CD14-positive monocyte (primary cell): ENCODE results near the gene RAPGEF5. TPM values are rescaled to one million over a fixed set of nuclear protein-coding genes. Genes with fewer than 3 reads are reported as not detected.

ENCODE experiments used
- DNase-seq, 3 donors: peaks; one replicate each; pipeline ENCODE4 v3.0.0-alpha.2; 2011 to 2022
- H2AFZ ChIP-seq: 2 replicates; pipeline ENCODE4 v1.6.0; 2012; ENCODE audit warnings: mild to moderate bottlenecking, low read depth, low read length, inconsistent platforms; ENCODE audit not compliant: insufficient read depth, poor library complexity, severe bottlenecking
- H3K27ac ChIP-seq, 2 donors: 1 replicate in 1 of 2; 2 replicates in 1 of 2; pipeline ENCODE4 v1.5.1; 2012 to 2013; ENCODE audit warnings: low read length in 2 of 2, control low read depth in 1 of 2, inconsistent platforms in 1 of 2, low read depth in 1 of 2, mild to moderate bottlenecking in 1 of 2
- H3K27me3 ChIP-seq, 2 donors: one replicate each; pipeline versions ENCODE4 v1.6.0 to v1.6.1; 2011 to 2013; ENCODE audit warnings: low read length in 2 of 2; ENCODE audit not compliant: control insufficient read depth in 2 of 2, insufficient read depth in 2 of 2
- H3K36me3 ChIP-seq, 2 donors: replicated peaks in 1 of 2; 1 replicate in 1 of 2; 2 replicates in 1 of 2; pipeline versions ENCODE4 v1.5.1 to v1.6.1; 2012 to 2013; ENCODE audit warnings: low read length in 2 of 2, control low read depth in 1 of 2, inconsistent platforms in 1 of 2, mild to moderate bottlenecking in 1 of 2; ENCODE audit not compliant: insufficient read depth in 2 of 2, control insufficient read depth in 1 of 2
- H3K4me1 ChIP-seq, 2 donors: 1 replicate in 1 of 2; 2 replicates in 1 of 2; pipeline versions ENCODE4 v1.5.1 to v1.6.1; 2012 to 2013; ENCODE audit warnings: low read length in 2 of 2, control low read depth in 1 of 2, inconsistent platforms in 1 of 2, mild to moderate bottlenecking in 1 of 2, moderate library complexity in 1 of 2; ENCODE audit not compliant: insufficient read depth in 2 of 2, control insufficient read depth in 1 of 2
- H3K4me2 ChIP-seq: replicated peaks from 2 replicates; pipeline ENCODE3; 2012; ENCODE audit warnings: low read length, moderate library complexity, mild to moderate bottlenecking; ENCODE audit not compliant: poor library complexity, severe bottlenecking; ENCODE audit errors: extremely low read depth
- H3K4me3 ChIP-seq, 3 experiments: fragments of 200-600 bp in 1 of 3; sonication (generic) in 1 of 3; replicated peaks in 1 of 3; 1 replicate in 2 of 3; 2 replicates in 1 of 3; pipeline ENCODE4 v1.5.1; 2011 to 2013; ENCODE audit warnings: low read length in 3 of 3, mild to moderate bottlenecking in 3 of 3, control low read depth in 2 of 3, low read depth in 2 of 3, inconsistent platforms in 1 of 3, moderate library complexity in 1 of 3
- H3K79me2 ChIP-seq: 2 replicates; pipeline ENCODE4 v1.6.0; 2012; ENCODE audit warnings: mild to moderate bottlenecking, control low read depth, inconsistent platforms, low read length, moderate library complexity; ENCODE audit not compliant: insufficient read depth
- H3K9ac ChIP-seq: 2 replicates; pipeline ENCODE4 v1.6.0; 2017; ENCODE audit warnings: low read length, mild to moderate bottlenecking; ENCODE audit not compliant: insufficient read depth, poor library complexity, severe bottlenecking
- H3K9me3 ChIP-seq, 2 donors: replicated peaks in 1 of 2; 1 replicate in 1 of 2; 2 replicates in 1 of 2; pipeline versions ENCODE4 v1.5.1 to v1.6.1; 2012 to 2013; ENCODE audit warnings: low read length in 2 of 2, control low read depth in 1 of 2; ENCODE audit not compliant: control insufficient read depth in 1 of 2, insufficient read depth in 1 of 2
- H4K20me1 ChIP-seq: 2 replicates; pipeline ENCODE4 v1.6.0; 2012; ENCODE audit warnings: mild to moderate bottlenecking, low read length, control low read depth, moderate library complexity; ENCODE audit not compliant: insufficient read depth
- H3K27ac Mint-ChIP-seq, 7 donors: one replicate each; pipeline ENCODE4 v1.8.0; 2020; ENCODE audit warnings: mild to moderate bottlenecking in 7 of 7, mixed read lengths in 7 of 7, moderate library complexity in 6 of 7, inconsistent platforms in 2 of 7
- H3K27me3 Mint-ChIP-seq, 3 donors: one replicate each; pipeline ENCODE4 v1.8.0; 2021 to 2022; ENCODE audit warnings: low read depth in 3 of 3, mild to moderate bottlenecking in 3 of 3, mixed read lengths in 3 of 3, moderate library complexity in 3 of 3, inconsistent platforms in 1 of 3
- H3K36me3 Mint-ChIP-seq, 2 donors: one replicate each; pipeline ENCODE4 v1.8.0; 2020; ENCODE audit warnings: mixed read lengths in 2 of 2, inconsistent platforms in 1 of 2, mild to moderate bottlenecking in 1 of 2
- H3K4me1 Mint-ChIP-seq: one replicate; pipeline ENCODE4 v1.8.0; 2020; ENCODE audit warnings: mild to moderate bottlenecking, mixed read lengths
- H3K4me3 Mint-ChIP-seq, 2 donors: one replicate each; pipeline ENCODE4 v1.8.0; 2020; ENCODE audit warnings: mild to moderate bottlenecking in 2 of 2, mixed read lengths in 2 of 2, moderate library complexity in 1 of 2
- H3K9me3 Mint-ChIP-seq, 7 donors: one replicate each; pipeline ENCODE4 v1.8.0; 2020 to 2022; ENCODE audit warnings: mixed read lengths in 7 of 7, mild to moderate bottlenecking in 6 of 7, moderate library complexity in 6 of 7, inconsistent platforms in 2 of 7
- WGBS: methylation state at CpG from one replicate; pipeline ENCODE4 v1.1.5; 2013; ENCODE audit warnings: missing lambda C conversion rate; ENCODE audit not compliant: insufficient coverage; 5-methylcytosine and 5-hydroxymethylcytosine counted together
- intact Hi-C, 2 donors: fragments of 100-400 bp; cut with micrococcal nuclease; formaldehyde crosslinking; loops; one replicate each; pipeline versions ENCODE4 v1.15.0 to v1.15.1; 2023
- polyA plus RNA-seq, 3 donors: library from polyadenylated mRNA; depleted of rRNA in 1 of 3; unstranded in 2 of 3; stranded (reverse) in 1 of 3; fragments of 300-500 nt in 2 of 3; fragments of >200 nt in 1 of 3; fragmentation: Illumina TruSeq in 2 of 3; gene quantifications; 1 replicate in 2 of 3; 2 replicates in 1 of 3; pipeline ENCODE4 v1.2.3, GENCODE V29; 2012 to 2021
- TF ChIP-seq, protein P1 (sequence below): fragments of 200-600 bp; IDR thresholded peaks from one replicate; pipeline ENCODE4 v1.8.0; 2022; ENCODE audit warnings: antibody characterized with exemption, mild to moderate bottlenecking

The RAPGEF5 gene
- polyA plus RNA-seq, 3 donors, result not detected

- H3K27ac ChIP-seq, result no peak overlapping the region
- Mint-ChIP-seq H3K9me3 (peaks cover 0 to 6% (median 2%) of the 10 kb centered on the region in 7 donors), H3K27me3 (peaks cover 2 to 7% (median 2%) of the 10 kb centered on the region in 3 donors), H3K4me3 (no peak overlapping the region), H3K36me3 (no peaks in the 10 kb centered on the region), H3K4me1 (no peaks in the 10 kb centered on the region), H3K27ac (no peak overlapping the region)
- H3K4me1 ChIP-seq, result no peaks in the 10 kb centered on the region
- no peak overlapping the region for H3K4me3 ChIP-seq
- no peak overlapping the region for H3K9ac ChIP-seq
- intact Hi-C loops, result no loop called here
- H3K9me3 ChIP-seq, result peaks cover 0 to 7% of the 10 kb centered on the region in 2 donors
- H3K27me3 ChIP-seq, result no peaks in the 10 kb centered on the region
- no peaks in the 10 kb centered on the region for H4K20me1 ChIP-seq
- no peak for DNase-seq
- H3K4me2 ChIP-seq, result no peak overlapping the region
- H3K79me2 ChIP-seq, result no peaks in the 10 kb centered on the region
- no peaks in the 10 kb centered on the region for H3K36me3 ChIP-seq
- H2AFZ ChIP-seq, result no peak overlapping the region
- WGBS, result 99% methylated on average over 15 of the region's 24 CpGs
- TF ChIP-seq, protein P1, sequence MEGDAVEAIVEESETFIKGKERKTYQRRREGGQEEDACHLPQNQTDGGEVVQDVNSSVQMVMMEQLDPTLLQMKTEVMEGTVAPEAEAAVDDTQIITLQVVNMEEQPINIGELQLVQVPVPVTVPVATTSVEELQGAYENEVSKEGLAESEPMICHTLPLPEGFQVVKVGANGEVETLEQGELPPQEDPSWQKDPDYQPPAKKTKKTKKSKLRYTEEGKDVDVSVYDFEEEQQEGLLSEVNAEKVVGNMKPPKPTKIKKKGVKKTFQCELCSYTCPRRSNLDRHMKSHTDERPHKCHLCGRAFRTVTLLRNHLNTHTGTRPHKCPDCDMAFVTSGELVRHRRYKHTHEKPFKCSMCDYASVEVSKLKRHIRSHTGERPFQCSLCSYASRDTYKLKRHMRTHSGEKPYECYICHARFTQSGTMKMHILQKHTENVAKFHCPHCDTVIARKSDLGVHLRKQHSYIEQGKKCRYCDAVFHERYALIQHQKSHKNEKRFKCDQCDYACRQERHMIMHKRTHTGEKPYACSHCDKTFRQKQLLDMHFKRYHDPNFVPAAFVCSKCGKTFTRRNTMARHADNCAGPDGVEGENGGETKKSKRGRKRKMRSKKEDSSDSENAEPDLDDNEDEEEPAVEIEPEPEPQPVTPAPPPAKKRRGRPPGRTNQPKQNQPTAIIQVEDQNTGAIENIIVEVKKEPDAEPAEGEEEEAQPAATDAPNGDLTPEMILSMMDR, result no peak
These were observed 266.4 kb downstream of the RAPGEF5 start for GRCh38 chr7:22090512-22090911.

GRCh38 chr7:22090107-22090506 lies 266.8 kb downstream of the RAPGEF5 start:
- Histone ChIP-seq H3K27me3 (no peaks in the 10 kb centered on the region), H3K36me3 (no peaks in the 10 kb centered on the region), H3K4me2 (no peak overlapping the region), H3K79me2 (no peaks in the 10 kb centered on the region), H3K4me3 (no peak overlapping the region), H3K9ac (no peak overlapping the region), H2AFZ (no peak overlapping the region), H3K27ac (no peak overlapping the region), H3K4me1 (no peaks in the 10 kb centered on the region), H4K20me1 (no peaks in the 10 kb centered on the region), H3K9me3 (peaks cover 0 to 7% of the 10 kb centered on the region in 2 donors)
- Mint-ChIP-seq H3K4me1 (no peaks in the 10 kb centered on the region), H3K27ac (no peak overlapping the region), H3K9me3 (peaks cover 0 to 8% (median 2%) of the 10 kb centered on the region in 7 donors), H3K27me3 (peaks cover 2 to 7% (median 2%) of the 10 kb centered on the region in 3 donors), H3K4me3 (no peak overlapping the region), H3K36me3 (no peaks in the 10 kb centered on the region)
- TF ChIP-seq, protein P1, result no peak
- WGBS, result 95% methylated on average over 11 of the region's 22 CpGs
- no peak for DNase-seq
- intact Hi-C loops, result no loop called here
